ENCODE measurements around the gene PRKAR1A.

The PRKAR1A gene

DNA sequence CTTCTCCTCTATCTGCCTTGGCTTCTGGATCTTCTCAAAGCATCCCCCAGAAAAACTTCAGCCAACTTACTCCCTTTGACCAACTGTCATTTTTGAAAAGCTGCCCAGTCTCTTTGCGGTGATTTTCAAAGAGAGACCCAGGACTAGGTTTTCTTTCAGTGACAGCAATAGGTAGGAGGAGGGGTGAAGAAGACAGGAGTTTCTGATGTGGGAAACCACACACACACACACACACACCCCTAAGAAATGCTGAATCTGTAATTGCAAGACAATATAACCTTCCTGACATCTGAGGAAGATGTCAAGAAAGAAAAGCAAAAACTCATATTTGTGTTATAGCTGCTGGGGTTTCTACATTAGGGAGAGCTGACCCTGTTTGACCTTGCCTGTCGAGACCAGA lies 83.8 kb downstream of the PRKAR1A start:
- Histone ChIP-seq H3K27me3 (ENCODE audit: control insufficient read depth, low read length) (peaks cover 5% of the 10 kb centered on the region; the same call in 1 of the 2 replicates), H3K9me3 (ENCODE audit: control insufficient read depth, insufficient read depth, low read length) (no peaks in the 10 kb centered on the region), H3K9me2 (replicated peaks; ENCODE audit: control insufficient read depth, low read length) (no peaks in the 10 kb centered on the region), H3K79me2 (ENCODE audit: control insufficient read depth, low read length) (no peaks in the 10 kb centered on the region), H4K20me1 (ENCODE audit: control insufficient read depth, insufficient read depth, low read depth, low read length) (no peaks in the 10 kb centered on the region), H3K27ac (ENCODE audit: low read depth, low read length) (no peak overlapping the region), H3K36me3 (ENCODE audit: control insufficient read depth, low read length) (no peaks in the 10 kb centered on the region), H3F3A (ENCODE audit: control insufficient read depth, insufficient read depth) (no peaks in the 10 kb centered on the region), H3K4me3 (ENCODE audit: low read length) (no peak overlapping the region), H3K4me2 (ENCODE audit: low read length) (no peak overlapping the region), H3K4me1 (ENCODE audit: control insufficient read depth, low read length) (no peaks in the 10 kb centered on the region)
- no peak for TF ChIP-seq EZH2phosphoT487 (IDR thresholded peaks at IDR 0.05; ENCODE audit: borderline replicate concordance, low read length)
- TF ChIP-seq, protein P1, sequence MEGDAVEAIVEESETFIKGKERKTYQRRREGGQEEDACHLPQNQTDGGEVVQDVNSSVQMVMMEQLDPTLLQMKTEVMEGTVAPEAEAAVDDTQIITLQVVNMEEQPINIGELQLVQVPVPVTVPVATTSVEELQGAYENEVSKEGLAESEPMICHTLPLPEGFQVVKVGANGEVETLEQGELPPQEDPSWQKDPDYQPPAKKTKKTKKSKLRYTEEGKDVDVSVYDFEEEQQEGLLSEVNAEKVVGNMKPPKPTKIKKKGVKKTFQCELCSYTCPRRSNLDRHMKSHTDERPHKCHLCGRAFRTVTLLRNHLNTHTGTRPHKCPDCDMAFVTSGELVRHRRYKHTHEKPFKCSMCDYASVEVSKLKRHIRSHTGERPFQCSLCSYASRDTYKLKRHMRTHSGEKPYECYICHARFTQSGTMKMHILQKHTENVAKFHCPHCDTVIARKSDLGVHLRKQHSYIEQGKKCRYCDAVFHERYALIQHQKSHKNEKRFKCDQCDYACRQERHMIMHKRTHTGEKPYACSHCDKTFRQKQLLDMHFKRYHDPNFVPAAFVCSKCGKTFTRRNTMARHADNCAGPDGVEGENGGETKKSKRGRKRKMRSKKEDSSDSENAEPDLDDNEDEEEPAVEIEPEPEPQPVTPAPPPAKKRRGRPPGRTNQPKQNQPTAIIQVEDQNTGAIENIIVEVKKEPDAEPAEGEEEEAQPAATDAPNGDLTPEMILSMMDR (IDR thresholded peaks at IDR 0.05; ENCODE audit: low read depth, low read length, poor library complexity, severe bottlenecking) = no peak

DNA sequence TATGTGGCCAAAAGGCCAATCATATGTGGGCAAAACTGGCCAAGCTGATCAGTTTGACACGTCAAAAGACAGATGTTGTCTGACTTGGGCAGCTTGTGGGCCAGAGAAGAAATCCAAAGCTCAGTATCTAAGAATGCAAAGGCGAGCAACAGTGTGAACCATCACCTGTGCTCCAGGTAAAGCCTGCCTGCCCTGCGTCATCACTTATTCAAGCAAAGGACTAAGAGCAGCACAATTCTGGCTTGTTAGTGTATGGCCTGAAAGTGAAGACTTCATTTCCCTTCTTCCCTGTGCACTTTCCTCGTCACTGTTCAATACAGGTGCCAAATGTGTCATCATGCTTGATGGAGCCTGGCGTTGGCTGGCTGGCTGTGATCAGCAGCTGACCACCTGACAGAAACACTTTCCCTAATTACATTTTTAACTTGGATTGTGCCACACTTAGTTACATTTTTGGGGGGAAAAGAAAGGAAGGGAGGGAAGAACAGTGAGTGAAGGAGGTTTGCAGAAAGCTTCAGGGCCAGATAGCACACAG lies 84.2 kb downstream of the PRKAR1A start:
- Histone ChIP-seq H3K9me3 (ENCODE audit: control insufficient read depth, insufficient read depth, low read length) (no peaks in the 10 kb centered on the region), H3K4me1 (ENCODE audit: control insufficient read depth, low read length) (no peaks in the 10 kb centered on the region), H3K27ac (ENCODE audit: low read depth, low read length) (no peak overlapping the region), H4K20me1 (ENCODE audit: control insufficient read depth, insufficient read depth, low read depth, low read length) (no peaks in the 10 kb centered on the region), H3K79me2 (ENCODE audit: control insufficient read depth, low read length) (no peaks in the 10 kb centered on the region), H3K4me3 (ENCODE audit: low read length) (no peak overlapping the region), H3K4me2 (ENCODE audit: low read length) (no peak overlapping the region), H3K9me2 (replicated peaks; ENCODE audit: control insufficient read depth, low read length) (no peaks in the 10 kb centered on the region), H3K27me3 (ENCODE audit: control insufficient read depth, low read length) (peaks cover 5% of the 10 kb centered on the region; the same call in 1 of the 2 replicates), H3F3A (ENCODE audit: control insufficient read depth, insufficient read depth) (no peaks in the 10 kb centered on the region), H3K36me3 (ENCODE audit: control insufficient read depth, low read length) (no peaks in the 10 kb centered on the region)
- TF ChIP-seq, protein P1 (IDR thresholded peaks at IDR 0.05; ENCODE audit: low read depth, low read length, poor library complexity, severe bottlenecking) = no peak
- no peak for TF ChIP-seq EZH2phosphoT487 (IDR thresholded peaks at IDR 0.05; ENCODE audit: borderline replicate concordance, low read length)

DNA sequence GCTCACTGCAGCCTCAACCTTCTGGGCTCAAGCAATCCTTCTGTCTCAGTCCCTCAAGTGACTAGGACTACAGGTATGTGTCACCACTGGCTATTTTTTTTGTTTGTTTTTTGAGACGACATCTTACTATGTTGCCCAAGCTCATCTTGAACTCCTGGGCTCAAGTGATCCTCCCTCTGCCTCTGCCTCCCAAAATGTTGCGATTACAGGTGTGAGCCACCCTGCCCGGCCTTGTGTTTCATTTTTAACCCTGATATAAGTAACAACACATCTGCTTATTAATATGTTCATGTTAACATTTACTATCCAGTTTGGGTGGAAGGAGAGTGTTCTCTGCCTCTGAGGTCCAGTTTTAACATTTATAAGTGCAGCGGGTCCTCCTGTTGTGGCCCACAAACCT lies 85.8 kb downstream of the PRKAR1A start:
- peaks cover 5% of the 10 kb centered on the region; the same call in 1 of the 2 replicates for H3K27me3 ChIP-seq (ENCODE audit: control insufficient read depth, low read length)
- TF ChIP-seq EZH2phosphoT487 (IDR thresholded peaks at IDR 0.05; ENCODE audit: borderline replicate concordance, low read length) = no peak
- TF ChIP-seq, protein P1 (IDR thresholded peaks at IDR 0.05; ENCODE audit: low read depth, low read length, poor library complexity, severe bottlenecking) = no peak
- H3K9me3 ChIP-seq (ENCODE audit: control insufficient read depth, insufficient read depth, low read length) = no peaks in the 10 kb centered on the region
- no peak overlapping the region for H3K4me3 ChIP-seq (ENCODE audit: low read length)
- H3K4me1 ChIP-seq (ENCODE audit: control insufficient read depth, low read length) = no peaks in the 10 kb centered on the region
- H4K20me1 ChIP-seq (ENCODE audit: control insufficient read depth, insufficient read depth, low read depth, low read length) = no peaks in the 10 kb centered on the region
- no peaks in the 10 kb centered on the region for H3K79me2 ChIP-seq (ENCODE audit: control insufficient read depth, low read length)
- H3K4me2 ChIP-seq (ENCODE audit: low read length) = no peak overlapping the region
- H3K9me2 ChIP-seq (replicated peaks; ENCODE audit: control insufficient read depth, low read length) = no peaks in the 10 kb centered on the region
- no peaks in the 10 kb centered on the region for H3K36me3 ChIP-seq (ENCODE audit: control insufficient read depth, low read length)
- H3F3A ChIP-seq (ENCODE audit: control insufficient read depth, insufficient read depth) = no peaks in the 10 kb centered on the region
- no peak overlapping the region for H3K27ac ChIP-seq (ENCODE audit: low read depth, low read length)

All from DOHH2 (cell line).